Left lung (tissue), 10 donors: ENCODE measurements around the gene AAMDC. TPM values are rescaled to one million over a fixed set of nuclear protein-coding genes. Genes with fewer than 3 reads are reported as not detected.

Experiments
- ATAC-seq: fragments of 200-7000 bp; cut with Tn5 transposase; one replicate; pipeline ENCODE4 v1.9.1; 2020; ENCODE audit warnings: moderate library complexity
- DNase-seq, 4 donors: peaks; one replicate each; pipeline ENCODE4 v3.0.0-alpha.2; 2013 to 2020
- H3K27ac ChIP-seq, 2 donors: fragments of 200-600 bp; sonication (generic) in 1 of 2; one replicate each; pipeline versions ENCODE4 v1.5.0 to v1.8.0; 2020 to 2021
- H3K27me3 ChIP-seq, 2 donors: fragments of 200-600 bp; sonication (generic) in 1 of 2; one replicate each; pipeline versions ENCODE4 v1.5.0 to v1.8.0; 2020 to 2021
- H3K36me3 ChIP-seq, 2 donors: fragments of 200-600 bp; sonication (generic) in 1 of 2; one replicate each; pipeline versions ENCODE4 v1.5.0 to v1.8.0; 2020 to 2021
- H3K4me1 ChIP-seq, 2 donors: fragments of 200-600 bp; one replicate each; pipeline ENCODE4 v1.8.0; 2021
- H3K4me3 ChIP-seq, 2 donors: fragments of 200-600 bp; sonication (generic) in 1 of 2; one replicate each; pipeline versions ENCODE4 v1.5.0 to v1.8.0; 2020 to 2021; ENCODE audit warnings: mild to moderate bottlenecking in 1 of 2
- H3K9me3 ChIP-seq, 2 donors: fragments of 200-600 bp; sonication (generic) in 1 of 2; one replicate each; pipeline versions ENCODE4 v1.5.0 to v1.8.0; 2020 to 2021
- intact Hi-C, 2 donors: fragments of 100-400 bp; cut with DNase I; formaldehyde crosslinking; loops; one replicate each; pipeline versions ENCODE4 v1.11.2 to v1.14.2; 2022
- polyA plus RNA-seq, 6 donors: library from polyadenylated mRNA; unstranded; fragments of 120-200 nt; gene quantifications; one replicate each; pipeline ENCODE4 v1.2.1, GENCODE V29; 2013; ENCODE audit not compliant: insufficient read length in 6 of 6
- total RNA-seq, 2 donors: library from RNA; stranded (reverse); fragmentation: NEBNext Ultra II Directional; extraction: Animal tissue kit (Norgen Biotek cat#: 25700); gene quantifications; one replicate each; pipeline ENCODE4 v1.2.1, GENCODE V29; 2021
- TF ChIP-seq, protein P1 (sequence below), 2 donors: fragments of 200-600 bp; sonication (generic) in 1 of 2; IDR thresholded peaks; one replicate each; pipeline versions ENCODE4 v1.5.0 to v1.8.0; 2021; ENCODE audit warnings: antibody characterized with exemption in 2 of 2
- donor health status: DM: no; HTN: yes; CAD: no.
- donor health status: DM: no; HTN: no; CAD: no.

AAMDC gene
- total and polyA plus RNA-seq, 8 donors: 21.4 to 74.5 (median 58.1) TPM

DNA sequence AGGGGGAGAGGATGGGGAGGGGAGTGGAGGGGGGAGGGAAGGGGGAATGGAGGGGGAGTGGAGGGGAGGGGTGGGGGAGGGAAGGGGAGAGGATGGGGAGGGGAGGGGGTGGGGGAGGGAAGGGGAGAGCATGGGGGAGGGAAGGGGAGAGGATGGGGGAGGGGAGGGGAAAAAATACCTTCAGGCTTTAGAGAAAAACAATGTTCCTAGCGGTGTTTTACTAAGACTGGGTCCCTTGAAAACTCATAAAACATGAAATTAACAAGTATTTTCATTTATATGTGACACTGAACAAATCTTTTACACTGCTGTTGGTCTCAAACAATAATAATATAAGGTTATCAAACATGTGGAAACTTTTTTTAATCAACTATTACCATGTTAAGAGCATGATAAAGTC is 42.8 kb upstream of the AAMDC start:
- TF ChIP-seq, protein P1, sequence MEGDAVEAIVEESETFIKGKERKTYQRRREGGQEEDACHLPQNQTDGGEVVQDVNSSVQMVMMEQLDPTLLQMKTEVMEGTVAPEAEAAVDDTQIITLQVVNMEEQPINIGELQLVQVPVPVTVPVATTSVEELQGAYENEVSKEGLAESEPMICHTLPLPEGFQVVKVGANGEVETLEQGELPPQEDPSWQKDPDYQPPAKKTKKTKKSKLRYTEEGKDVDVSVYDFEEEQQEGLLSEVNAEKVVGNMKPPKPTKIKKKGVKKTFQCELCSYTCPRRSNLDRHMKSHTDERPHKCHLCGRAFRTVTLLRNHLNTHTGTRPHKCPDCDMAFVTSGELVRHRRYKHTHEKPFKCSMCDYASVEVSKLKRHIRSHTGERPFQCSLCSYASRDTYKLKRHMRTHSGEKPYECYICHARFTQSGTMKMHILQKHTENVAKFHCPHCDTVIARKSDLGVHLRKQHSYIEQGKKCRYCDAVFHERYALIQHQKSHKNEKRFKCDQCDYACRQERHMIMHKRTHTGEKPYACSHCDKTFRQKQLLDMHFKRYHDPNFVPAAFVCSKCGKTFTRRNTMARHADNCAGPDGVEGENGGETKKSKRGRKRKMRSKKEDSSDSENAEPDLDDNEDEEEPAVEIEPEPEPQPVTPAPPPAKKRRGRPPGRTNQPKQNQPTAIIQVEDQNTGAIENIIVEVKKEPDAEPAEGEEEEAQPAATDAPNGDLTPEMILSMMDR (IDR thresholded peaks at IDR 0.05): no peak
- DNase-seq (no peak), ATAC-seq (no peak)
- Histone ChIP-seq H3K27me3 (no peaks in the 10 kb centered on the region), H3K9me3 (no peaks in the 10 kb centered on the region), H3K27ac (no peak overlapping the region), H3K4me3 (no peak overlapping the region), H3K36me3 (no peaks in the 10 kb centered on the region), H3K4me1 (peaks cover 0 to 2% of the 10 kb centered on the region in 2 donors)
- intact Hi-C loops: no loop called here

DNA sequence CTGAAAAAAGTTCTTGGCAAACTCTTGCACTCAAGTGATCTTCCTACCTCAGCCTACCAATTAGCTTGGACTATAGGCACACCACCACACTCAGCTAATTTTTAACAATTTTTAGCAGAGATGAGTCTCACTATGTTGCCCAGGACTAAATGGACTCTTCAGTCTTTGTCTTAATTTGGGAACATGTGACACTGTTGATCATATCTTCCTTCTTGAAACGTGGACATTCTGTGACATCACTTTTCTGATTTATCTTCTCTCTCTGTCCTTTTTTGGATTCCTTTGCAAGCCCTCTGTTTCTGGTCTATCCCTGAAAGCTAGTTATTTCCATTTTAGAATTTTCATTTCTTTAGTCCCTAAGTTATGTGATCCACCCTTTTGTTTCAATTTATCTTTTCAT is 42.4 kb upstream of the AAMDC start:
- no peaks in the 10 kb centered on the region for H3K36me3 ChIP-seq
- H3K4me3 ChIP-seq: no peak overlapping the region
- DNase-seq (no peak), ATAC-seq (no peak)
- intact Hi-C loops: no loop called here
- no peaks in the 10 kb centered on the region for H3K27me3 ChIP-seq
- H3K4me1 ChIP-seq: peaks cover 0 to 5% of the 10 kb centered on the region in 2 donors
- H3K27ac ChIP-seq: no peak overlapping the region
- TF ChIP-seq, protein P1 (IDR thresholded peaks at IDR 0.05): no peak
- H3K9me3 ChIP-seq: no peaks in the 10 kb centered on the region

DNA sequence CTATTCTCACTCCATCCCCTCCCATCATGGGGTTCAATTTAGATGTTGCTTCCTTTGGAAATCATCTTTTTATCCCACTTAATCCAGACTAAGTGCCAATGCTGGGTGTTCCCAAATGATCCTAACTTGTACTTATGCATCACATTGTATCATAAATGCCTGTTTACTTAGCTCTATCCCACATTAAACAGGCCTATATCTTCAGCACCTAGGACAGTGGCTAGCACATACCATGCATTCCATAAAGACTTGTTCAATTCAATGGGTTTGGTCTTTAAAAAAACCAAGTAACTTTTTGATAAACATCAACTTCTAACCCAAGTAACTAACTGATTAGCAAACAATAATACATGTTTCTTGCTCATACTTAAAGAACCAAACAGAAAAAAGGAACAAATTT is 41.0 kb upstream of the AAMDC start:
- H3K4me1 ChIP-seq: peaks cover 0 to 5% of the 10 kb centered on the region in 2 donors
- TF ChIP-seq, protein P1 (IDR thresholded peaks at IDR 0.05): no peak
- no peaks in the 10 kb centered on the region for H3K27me3 ChIP-seq
- H3K36me3 ChIP-seq: no peaks in the 10 kb centered on the region
- no peak overlapping the region for H3K4me3 ChIP-seq
- intact Hi-C loops: no loop called here
- H3K27ac ChIP-seq: no peak overlapping the region
- no peak for DNase-seq
- peak; percentile 58 for ATAC-seq
- H3K9me3 ChIP-seq: no peaks in the 10 kb centered on the region

DNA sequence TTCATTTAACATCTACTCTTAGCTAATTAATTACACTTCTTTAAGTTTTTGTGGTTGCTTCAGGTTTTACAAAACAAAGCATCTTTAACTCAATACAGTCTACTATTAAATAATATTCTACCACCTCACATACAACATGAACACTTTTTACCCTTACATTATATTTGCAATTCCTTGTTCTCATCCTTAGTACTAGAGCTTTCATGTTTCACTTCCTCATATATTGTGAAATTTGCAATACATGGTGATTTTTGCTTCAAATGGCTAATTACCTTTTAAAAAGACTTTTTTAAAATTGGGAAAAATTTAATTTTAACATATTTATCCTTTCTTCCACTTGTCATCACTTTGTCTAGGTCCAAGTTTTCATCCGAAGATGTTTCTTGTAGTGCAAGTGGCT is 37.9 kb upstream of the AAMDC start:
- Histone ChIP-seq H3K36me3 (no peaks in the 10 kb centered on the region), H3K4me3 (no peak overlapping the region), H3K4me1 (peaks cover 0 to 5% of the 10 kb centered on the region in 2 donors), H3K27me3 (no peaks in the 10 kb centered on the region), H3K9me3 (no peaks in the 10 kb centered on the region), H3K27ac (no peak overlapping the region)
- ATAC-seq (no peak), DNase-seq (no peak)
- TF ChIP-seq, protein P1 (IDR thresholded peaks at IDR 0.05): no peak
- intact Hi-C loops: no loop called here

DNA sequence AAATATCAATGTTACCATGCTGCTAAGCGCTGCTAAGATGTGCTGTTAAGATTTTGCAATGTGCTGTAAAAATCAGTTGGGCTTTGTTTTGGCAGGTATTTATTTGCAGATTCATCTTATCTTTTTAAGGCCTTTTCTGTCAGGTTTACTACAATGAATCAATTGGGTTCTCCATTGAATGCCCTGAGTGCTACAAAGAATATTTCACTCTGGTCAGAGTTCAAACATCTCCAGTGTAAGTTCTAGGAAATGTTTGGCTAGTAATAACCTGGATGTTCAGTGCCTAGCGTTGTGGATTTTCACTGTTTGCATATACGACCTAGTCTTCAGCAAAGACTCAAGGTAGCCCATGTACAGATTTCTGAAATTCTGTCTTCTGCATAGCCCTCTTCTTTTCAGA is 36.4 kb upstream of the AAMDC start:
- H3K9me3 ChIP-seq: no peaks in the 10 kb centered on the region
- intact Hi-C loops: no loop called here
- H3K27ac ChIP-seq: no peak overlapping the region
- H3K4me3 ChIP-seq: no peak overlapping the region
- DNase-seq (no peak), ATAC-seq (no peak)
- no peaks in the 10 kb centered on the region for H3K27me3 ChIP-seq
- TF ChIP-seq, protein P1 (IDR thresholded peaks at IDR 0.05): no peak
- no peaks in the 10 kb centered on the region for H3K36me3 ChIP-seq
- peaks cover 0 to 11% of the 10 kb centered on the region in 2 donors for H3K4me1 ChIP-seq
